MV-4-11 (cell line): Measurements from ENCODE around the gene ISYNA1.
"Not testable (repeated sequence)": the region's sequence is repeated elsewhere in the genome, so short reads cannot be mapped to it uniquely, and the experiment has no call there.

ENCODE experiments used
- DNase-seq: peaks from one replicate; lab custom pipeline; 2025; lab: John Stamatoyannopoulos, UW

Gene ISYNA1

DNA sequence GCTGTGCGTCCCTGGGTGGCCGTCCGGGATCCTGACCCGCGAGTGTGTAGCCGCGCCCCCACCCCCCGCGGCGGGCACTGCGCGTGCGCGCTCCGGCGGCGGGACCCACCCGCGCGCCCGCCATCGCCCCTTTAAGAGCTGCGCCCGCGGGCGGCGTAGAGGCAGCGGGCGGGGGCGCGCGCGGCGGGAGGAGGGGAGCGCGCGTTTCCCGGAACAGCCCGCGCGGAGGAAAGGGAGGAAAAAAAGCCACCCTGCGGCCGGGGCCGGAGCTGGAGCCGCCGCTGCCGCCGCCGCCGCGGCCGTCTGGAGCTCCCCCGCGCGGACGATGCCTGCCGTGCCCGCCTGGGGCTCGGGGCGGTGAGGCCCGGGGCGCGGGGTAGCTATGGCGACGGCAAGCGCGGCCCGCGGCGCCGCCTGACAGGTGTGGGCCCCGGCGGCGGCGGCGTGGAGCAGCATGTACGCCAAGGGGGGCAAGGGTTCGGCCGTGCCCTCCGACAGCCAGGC, 18.7 kb downstream of the ISYNA1 start, which contains the start of gene SSBP4:
Gene SSBP4 (plus strand): TSS at position 204 of the 504 bp plus-strand sequence. CDS start 251 bp downstream, at position 455.
- DNase-seq, result peak; percentile 81

- DNase-seq, result peak; percentile 73
Measured at GRCh38 chr19:18418483-18419194, 19.3 kb downstream of the ISYNA1 start.

GRCh38 chr19:18418029-18418482, 19.9 kb downstream of the ISYNA1 start:
- no peak for DNase-seq

DNA sequence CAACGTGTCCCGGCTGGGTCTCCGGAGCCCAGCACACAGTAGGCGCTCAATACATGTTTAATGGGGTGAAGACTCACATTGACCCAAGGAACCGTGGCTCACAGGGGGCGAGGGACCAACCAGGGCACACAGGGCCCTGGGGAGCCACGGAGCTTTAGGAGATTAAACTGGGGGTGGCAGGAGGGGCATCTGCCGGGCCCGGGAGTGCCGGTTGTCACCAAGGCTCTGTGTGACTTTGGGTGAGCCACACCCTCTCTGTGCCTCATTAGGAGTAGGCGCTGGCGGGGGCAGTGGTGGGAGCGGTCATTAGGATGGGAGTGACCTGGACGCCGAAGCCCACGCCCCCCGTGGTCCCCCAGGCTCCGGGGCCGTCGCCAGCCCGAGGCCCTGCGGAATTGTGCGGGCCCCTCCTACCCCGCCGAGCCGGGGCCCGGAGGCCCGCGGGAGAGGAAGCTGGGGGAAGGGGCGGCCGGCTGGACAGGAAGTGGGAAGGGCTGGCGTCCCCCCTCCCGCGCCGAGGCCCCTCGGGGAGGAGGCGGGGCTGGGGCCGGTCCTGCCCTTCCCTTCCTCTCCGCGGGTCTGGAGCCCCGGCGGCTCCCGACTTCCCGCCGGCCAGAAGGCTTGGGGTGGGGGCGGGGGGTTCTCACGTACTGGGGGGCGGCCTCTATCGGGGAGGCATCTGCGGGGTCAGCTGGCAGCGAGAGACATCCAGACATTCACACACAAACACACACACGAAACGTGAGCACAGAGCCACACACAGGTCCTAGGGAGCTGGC, 20.5 kb downstream of the ISYNA1 start:
- peak; percentile 83 for DNase-seq

- peak; percentile 88 for DNase-seq
Measured at GRCh38 chr19:18416778-18417249, 21.1 kb downstream of the ISYNA1 start.

DNA sequence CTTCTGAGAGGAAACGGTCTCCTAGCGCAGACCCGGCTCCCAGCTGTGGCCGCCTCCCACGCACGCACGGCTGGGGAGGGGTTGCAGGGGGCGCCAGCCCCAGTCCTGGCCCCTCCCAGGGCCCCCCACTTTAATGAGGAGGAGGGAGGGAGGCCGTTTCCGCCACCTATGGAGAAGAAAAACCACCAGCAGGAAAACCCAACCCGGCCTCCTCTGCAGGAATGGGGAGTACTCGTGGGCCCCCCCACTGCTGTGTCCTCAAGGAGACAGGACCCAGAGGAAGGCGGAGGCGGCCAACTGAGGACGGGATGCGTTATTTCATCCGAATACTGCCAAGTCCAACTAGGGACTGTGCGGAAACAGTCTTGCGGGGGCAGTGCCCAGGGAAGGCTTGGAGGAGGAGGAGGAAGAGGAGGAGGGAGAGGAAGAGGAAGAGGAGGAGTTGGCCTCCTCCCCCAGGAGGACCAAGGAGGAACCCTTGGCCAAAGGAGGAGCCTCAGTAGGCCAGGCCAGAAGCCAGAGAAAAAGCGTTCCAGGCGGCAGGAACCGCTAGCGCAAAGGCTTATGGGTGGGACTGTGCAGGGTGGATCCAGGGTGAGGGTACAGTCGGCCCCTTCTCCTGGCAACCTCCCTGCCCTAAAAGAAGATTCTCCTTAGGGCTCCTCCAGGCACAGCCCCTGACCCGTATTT, 22.6 kb downstream of the ISYNA1 start:
- DNase-seq, result peak; percentile 94

GRCh38 chr19:18414504-18415177, 23.3 kb downstream of the ISYNA1 start:
- peak; percentile 70 for DNase-seq

GRCh38 chr19:18412610-18413239, 25.2 kb downstream of the ISYNA1 start:
- DNase-seq, result no peak

DNA sequence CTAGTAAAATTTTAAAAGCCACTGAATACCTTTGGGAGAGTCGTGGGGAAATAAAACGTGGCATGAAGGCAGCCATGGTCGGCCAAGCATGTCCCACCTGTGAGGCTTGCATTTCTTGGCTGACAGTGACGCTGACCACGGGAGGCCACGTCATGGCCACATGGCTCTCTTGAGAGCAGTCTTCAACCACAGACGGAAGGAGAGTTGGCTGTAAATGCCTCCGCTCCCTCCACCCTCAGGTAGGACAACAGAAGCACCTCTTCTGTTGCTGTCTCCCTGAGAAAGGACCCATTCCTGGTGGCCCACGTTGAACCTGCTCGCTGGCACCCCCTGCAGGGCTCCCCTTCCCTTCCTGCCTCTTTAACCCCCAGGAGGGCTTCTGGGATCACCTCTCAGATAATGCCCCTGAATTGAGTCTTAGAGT, 29.9 kb downstream of the ISYNA1 start:
- DNase-seq, result peak; percentile 24

- no peak for DNase-seq
Measured at GRCh38 chr19:18406749-18407148, 31.2 kb downstream of the ISYNA1 start.

GRCh38 chr19:18405754-18406153, 32.2 kb downstream of the ISYNA1 start:
- not testable (repeated sequence) for DNase-seq

- peak; percentile 65 for DNase-seq
Measured at GRCh38 chr19:18402455-18403248, 35.3 kb downstream of the ISYNA1 start.

DNA sequence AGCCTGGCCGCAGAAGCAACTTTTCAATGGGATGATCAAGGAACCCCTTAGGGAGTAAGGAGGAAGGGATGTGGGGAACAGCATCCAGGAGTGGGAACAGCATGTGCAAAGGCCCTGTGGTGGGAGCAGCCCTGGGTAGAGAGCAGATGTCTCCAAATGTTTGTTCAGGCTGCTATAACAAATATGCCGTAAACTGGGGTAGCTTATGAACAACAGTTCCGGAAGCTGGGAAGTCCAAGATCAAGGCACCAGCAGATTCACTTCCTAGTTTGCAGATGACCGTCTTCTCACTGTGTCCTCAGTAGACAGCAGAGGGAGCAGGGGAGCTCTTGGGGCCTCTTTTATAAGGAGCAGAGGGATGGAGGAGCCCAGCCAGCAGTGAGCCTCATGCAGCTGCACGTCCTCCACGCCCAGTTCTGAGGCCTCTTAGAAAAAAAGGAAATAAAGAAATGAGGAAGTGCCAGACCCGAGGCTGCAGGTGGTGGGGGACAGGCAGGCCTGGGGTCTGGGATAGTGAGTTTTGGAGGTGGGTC, 36.3 kb downstream of the ISYNA1 start:
- peak; percentile 100 for DNase-seq

DNA sequence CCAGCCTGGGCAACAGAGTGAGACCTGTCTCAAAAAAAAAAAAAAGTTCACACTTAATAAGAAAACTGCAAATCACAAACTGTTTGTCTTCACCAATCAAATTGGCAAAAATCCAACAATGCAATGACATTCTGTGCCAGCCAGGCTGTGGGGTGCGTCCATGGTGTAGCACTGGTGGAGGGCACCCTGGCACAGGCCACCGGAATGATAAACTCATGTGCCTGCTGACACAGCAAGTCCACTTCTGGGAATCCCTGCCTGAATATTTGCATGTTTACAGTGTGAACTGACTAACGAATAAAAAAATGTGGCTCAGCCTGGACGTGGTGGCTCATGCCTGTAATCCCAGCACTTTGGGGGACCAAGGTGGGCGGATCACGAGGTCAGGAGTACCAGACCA, 38.9 kb downstream of the ISYNA1 start:
- no peak for DNase-seq

DNA sequence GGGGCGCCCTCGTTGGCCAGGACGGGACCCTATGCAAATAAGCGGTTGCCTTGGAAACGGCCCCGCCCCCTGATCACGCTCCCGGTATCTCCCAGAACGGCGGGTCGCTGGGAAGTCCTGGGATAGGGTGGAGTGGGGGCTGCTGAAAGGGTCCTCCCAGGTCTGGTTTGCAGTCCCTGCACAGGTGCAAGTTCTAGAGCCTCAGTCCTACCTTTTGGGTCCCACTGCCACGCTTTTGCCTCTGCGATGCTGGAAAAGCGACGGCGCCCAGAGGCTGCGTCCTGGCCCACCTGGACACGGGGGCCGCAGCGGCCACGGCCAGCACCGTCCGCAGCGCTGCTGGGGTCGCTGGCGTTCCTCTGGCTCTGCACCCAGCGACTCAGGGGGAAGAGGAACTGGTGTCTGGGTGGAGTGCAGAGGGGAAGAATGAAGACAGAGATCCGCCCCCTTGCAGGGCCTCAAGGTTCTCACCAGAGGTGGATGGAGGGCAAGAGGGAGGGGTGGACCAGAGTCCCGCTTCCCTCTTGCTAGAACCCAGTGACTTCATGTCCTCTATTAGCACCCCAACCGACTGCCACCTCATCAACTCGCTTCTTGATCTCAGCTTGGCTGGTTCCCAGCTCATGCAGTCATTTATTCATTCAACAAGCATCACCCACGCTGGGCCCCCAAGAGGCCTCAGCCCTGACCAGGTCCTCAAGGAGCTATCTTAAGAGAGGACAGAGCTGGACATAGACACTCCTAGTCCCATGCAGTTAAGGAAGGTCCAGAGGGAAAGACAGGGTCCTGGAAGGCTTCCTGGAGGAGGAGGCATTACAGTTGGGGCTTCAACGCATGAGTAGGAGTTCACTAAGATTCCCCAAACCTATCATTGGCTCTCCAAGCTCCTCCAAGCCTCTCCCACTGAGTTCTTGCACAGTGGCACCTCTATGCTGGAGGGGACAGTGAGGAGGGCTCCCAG, 40.4 kb downstream of the ISYNA1 start, which contains the start of gene LRRC25:
Gene LRRC25 (minus strand): TSS at position 381 of the 961 bp plus-strand sequence. CDS start 659 bp downstream, outside the sequence.
- peak; percentile 98 for DNase-seq

DNA sequence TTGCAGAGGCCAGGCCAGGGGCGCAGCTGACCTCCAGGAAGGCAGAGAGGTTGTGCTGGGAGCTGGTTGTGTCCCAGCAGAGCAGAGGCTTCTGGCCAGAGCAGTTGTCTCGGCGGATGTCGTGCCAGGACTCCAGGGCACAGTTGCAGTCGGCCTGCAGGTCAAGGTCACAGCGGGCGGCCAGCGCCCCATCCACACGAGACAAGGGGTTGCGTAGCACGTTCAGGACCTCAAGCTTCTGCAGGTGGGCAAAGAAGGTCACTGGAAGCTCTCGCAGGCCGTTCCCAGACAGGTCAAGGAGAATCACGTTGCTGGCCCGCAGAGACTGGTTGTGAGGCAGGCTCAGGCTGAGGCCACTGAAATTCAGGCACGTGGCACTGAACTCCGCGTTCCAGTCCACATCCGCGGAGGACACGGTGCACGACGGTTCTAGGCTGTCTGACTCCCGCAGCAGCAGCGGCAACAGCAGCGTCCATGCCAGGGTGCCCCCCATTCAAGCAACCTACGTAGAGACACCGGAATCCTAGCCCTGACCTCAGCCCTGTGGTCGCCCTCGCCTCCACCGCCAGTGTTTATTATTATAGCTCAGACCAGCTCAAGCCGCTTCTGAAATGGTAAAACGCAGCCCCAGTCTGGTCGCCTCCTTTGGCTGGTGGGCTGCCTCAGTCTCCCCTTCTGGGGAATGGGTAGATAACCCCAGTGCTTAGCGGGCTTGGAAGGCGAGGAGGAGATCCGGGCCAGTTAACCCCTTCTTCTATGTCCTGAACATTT, 41.3 kb downstream of the ISYNA1 start:
- DNase-seq, result peak; percentile 49

GRCh38 chr19:18393836-18394235, 44.1 kb downstream of the ISYNA1 start:
- DNase-seq, result peak; percentile 57

GRCh38 chr19:18392926-18393325, 45.0 kb downstream of the ISYNA1 start:
- DNase-seq, result no peak
